Measurements from ENCODE around the gene DCC.

The DCC gene

GRCh38 chr18:52945552-52945951, 605.6 kb downstream of the DCC start:
- H3K4me3 ChIP-seq (ENCODE audit: low read depth, low read length) = no peak overlapping the region
- no peak for DNase-seq (ENCODE audit: low read depth)
- TF ChIP-seq, protein P1, sequence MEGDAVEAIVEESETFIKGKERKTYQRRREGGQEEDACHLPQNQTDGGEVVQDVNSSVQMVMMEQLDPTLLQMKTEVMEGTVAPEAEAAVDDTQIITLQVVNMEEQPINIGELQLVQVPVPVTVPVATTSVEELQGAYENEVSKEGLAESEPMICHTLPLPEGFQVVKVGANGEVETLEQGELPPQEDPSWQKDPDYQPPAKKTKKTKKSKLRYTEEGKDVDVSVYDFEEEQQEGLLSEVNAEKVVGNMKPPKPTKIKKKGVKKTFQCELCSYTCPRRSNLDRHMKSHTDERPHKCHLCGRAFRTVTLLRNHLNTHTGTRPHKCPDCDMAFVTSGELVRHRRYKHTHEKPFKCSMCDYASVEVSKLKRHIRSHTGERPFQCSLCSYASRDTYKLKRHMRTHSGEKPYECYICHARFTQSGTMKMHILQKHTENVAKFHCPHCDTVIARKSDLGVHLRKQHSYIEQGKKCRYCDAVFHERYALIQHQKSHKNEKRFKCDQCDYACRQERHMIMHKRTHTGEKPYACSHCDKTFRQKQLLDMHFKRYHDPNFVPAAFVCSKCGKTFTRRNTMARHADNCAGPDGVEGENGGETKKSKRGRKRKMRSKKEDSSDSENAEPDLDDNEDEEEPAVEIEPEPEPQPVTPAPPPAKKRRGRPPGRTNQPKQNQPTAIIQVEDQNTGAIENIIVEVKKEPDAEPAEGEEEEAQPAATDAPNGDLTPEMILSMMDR (conservative IDR thresholded peaks at IDR 0.05; ENCODE audit: low read depth, low read length) = no peak

DNA sequence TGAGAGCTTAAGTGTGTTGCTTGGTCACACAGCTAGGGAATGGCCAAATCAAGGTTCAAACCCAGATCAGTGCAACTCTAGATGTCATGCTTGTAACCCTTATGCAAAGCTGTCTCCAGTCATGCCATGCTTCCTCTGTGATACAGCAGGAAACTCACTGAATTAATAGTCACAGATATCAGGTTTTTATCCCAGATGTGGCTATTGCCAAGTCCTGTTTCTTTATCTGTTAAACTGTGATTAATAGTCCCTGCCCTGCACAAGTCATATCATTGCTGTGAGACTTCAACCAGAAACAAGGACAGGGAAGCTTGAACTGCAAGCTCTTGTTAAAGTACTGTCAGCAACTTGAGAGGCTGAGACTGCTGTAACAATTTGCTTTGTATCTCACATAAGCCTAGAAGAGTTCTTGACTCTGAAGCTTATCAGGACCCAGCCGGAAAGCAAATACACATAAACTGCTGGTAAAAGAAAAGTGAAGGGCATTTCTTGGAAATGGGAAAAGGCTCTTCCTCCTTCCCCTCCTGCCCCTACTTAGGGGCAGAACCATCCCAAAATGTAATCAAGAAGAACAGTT, 609.0 kb downstream of the DCC start:
- DNase-seq (ENCODE audit: low read depth) = no peak
- H3K4me3 ChIP-seq (ENCODE audit: low read depth, low read length) = no peak overlapping the region
- TF ChIP-seq, protein P1 (conservative IDR thresholded peaks at IDR 0.05; ENCODE audit: low read depth, low read length) = no peak

GRCh38 chr18:52950155-52950554, 610.2 kb downstream of the DCC start:
- no peak for DNase-seq (ENCODE audit: low read depth)
- no peak overlapping the region for H3K4me3 ChIP-seq (ENCODE audit: low read depth, low read length)
- TF ChIP-seq, protein P1 (conservative IDR thresholded peaks at IDR 0.05; ENCODE audit: low read depth, low read length) = no peak

DNA sequence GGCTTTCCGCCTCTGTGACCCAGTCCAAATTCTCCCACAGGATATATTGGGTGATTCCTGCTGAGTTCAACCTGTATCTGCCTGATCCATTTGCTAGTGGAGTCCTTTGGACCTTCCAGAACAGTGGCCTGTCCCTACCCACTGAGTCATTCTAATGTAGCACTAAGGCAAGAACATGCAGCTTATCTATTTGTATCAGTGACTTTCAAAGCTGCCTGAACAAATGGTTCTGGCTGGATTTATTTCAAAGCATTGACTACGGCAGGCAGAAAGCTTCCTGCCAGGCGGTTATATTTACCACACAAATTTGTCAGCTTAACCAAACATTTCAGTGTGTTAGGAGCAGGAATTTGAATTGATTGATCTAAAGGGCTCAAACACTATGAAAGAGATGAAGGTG, 613.4 kb downstream of the DCC start:
- TF ChIP-seq, protein P1 (conservative IDR thresholded peaks at IDR 0.05; ENCODE audit: low read depth, low read length) = no peak
- no peak overlapping the region for H3K4me3 ChIP-seq (ENCODE audit: low read depth, low read length)
- DNase-seq (ENCODE audit: low read depth) = no peak

GRCh38 chr18:52963481-52963880, 623.5 kb downstream of the DCC start:
- DNase-seq (ENCODE audit: low read depth) = no peak
- no peak overlapping the region for H3K4me3 ChIP-seq (ENCODE audit: low read depth, low read length)
- TF ChIP-seq, protein P1 (conservative IDR thresholded peaks at IDR 0.05; ENCODE audit: low read depth, low read length) = no peak

DNA sequence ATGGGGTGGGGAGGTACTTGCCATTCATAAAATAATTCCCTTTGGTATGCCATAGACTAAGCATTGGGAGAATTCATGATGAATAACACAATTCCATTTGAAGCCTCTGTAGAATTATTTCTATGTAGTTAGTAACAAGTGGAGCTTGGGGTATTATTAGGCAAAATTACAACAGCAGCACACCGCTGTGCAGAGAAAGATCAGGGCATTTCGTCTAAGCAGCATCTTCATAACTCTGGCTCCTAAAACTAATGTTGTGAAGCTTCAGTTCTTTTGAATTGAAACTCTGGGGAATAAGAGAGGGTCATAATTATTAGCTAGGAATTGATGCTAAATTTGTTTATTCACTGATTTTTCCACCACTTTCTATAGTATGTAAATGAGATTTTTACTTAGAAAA, 630.7 kb downstream of the DCC start:
- TF ChIP-seq, protein P1 (conservative IDR thresholded peaks at IDR 0.05; ENCODE audit: low read depth, low read length) = no peak
- no peak for DNase-seq (ENCODE audit: low read depth)
- no peak overlapping the region for H3K4me3 ChIP-seq (ENCODE audit: low read depth, low read length)

DNA sequence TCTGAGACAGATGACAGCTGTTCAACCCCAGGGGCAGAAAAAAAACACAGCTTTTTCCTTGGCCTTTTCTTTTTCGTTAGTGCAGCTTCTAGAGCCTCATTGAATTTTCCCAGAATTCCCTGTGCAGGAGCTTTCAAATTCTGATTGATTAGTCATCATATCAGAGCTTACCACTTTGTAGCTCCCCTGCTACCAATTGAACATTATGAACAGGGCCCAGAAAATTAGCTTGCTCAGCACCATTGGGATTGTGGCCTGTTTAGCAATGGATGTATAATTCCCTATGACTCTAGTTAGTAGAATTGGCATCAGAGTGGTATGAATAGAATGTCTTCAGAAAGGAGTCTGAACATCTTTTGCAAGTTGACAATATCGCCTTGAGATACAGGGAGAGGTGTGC, 631.1 kb downstream of the DCC start:
- DNase-seq (ENCODE audit: low read depth) = no peak
- no peak overlapping the region for H3K4me3 ChIP-seq (ENCODE audit: low read depth, low read length)
- TF ChIP-seq, protein P1 (conservative IDR thresholded peaks at IDR 0.05; ENCODE audit: low read depth, low read length) = no peak

All from choroid plexus epithelial cell (primary cell).